GM20000 (cell line): ENCODE measurements around the gene PNMA8C.
"Not testable (repeated sequence)": the region's sequence is repeated elsewhere in the genome, so short reads cannot be mapped to it uniquely, and the experiment has no call there.

Source experiments
- DNase-seq: peaks from one replicate; pipeline ENCODE4 v3.0.0; 2012; ENCODE audit warnings: low spot score
- CTCF ChIP-seq: IDR thresholded peaks from 2 replicates; pipeline ENCODE4 v1.5.1; 2012; ENCODE audit warnings: mild to moderate bottlenecking, control low read depth; ENCODE audit errors: extremely low read depth, missing control alignments

PNMA8C gene

GRCh38 chr19:46448601-46449000 lies 19.9 kb upstream of the PNMA8C start:
- no peak for TF ChIP-seq CTCF
- no peak for DNase-seq

- TF ChIP-seq CTCF: no peak
Observed at GRCh38 chr19:46447824-46448223, 19.1 kb upstream of the PNMA8C start.

GRCh38 chr19:46447006-46447405 lies 18.3 kb upstream of the PNMA8C start:
- TF ChIP-seq CTCF: no peak

More at GRCh38 chr19:46447824-46448223, 19.1 kb upstream of the PNMA8C start:
- DNase-seq: no peak

GRCh38 chr19:46446021-46446420 lies 17.3 kb upstream of the PNMA8C start:
- TF ChIP-seq CTCF: no peak
- no peak for DNase-seq

More at GRCh38 chr19:46447006-46447405, 18.3 kb upstream of the PNMA8C start:
- no peak for DNase-seq

GRCh38 chr19:46442808-46443450 lies 14.2 kb upstream of the PNMA8C start:
- no peak for TF ChIP-seq CTCF
- no peak for DNase-seq

- no peak for DNase-seq
- TF ChIP-seq CTCF: no peak
Observed at GRCh38 chr19:46441866-46442265, 13.1 kb upstream of the PNMA8C start.

GRCh38 chr19:46435689-46436088 lies 7.0 kb upstream of the PNMA8C start:
- not testable (repeated sequence) for DNase-seq

GRCh38 chr19:46435009-46435408 lies 6.3 kb upstream of the PNMA8C start:
- DNase-seq: no peak
- no peak for TF ChIP-seq CTCF

- not testable (repeated sequence) for DNase-seq
Observed at GRCh38 chr19:46433470-46433869, 4.7 kb upstream of the PNMA8C start.
